Astrocyte (in vitro differentiated cells and primary cell): Measurements from ENCODE around the gene PPP1R13B.

ENCODE experiments used
- CTCF ChIP-seq: IDR thresholded peaks from 2 replicates; pipeline ENCODE4 v1.5.1; 2011; ENCODE audit warnings: low read depth, mild to moderate bottlenecking, inconsistent platforms, low read length, moderate library complexity; ENCODE audit not compliant: insufficient read depth
- EZH2 ChIP-seq: IDR thresholded peaks from 2 replicates; pipeline ENCODE4 v1.6.1; 2012; ENCODE audit warnings: mild to moderate bottlenecking, low read length, inconsistent platforms; ENCODE audit not compliant: insufficient read depth

- TF ChIP-seq CTCF, result no peak
- TF ChIP-seq EZH2, result no peak
Observed at GRCh38 chr14:103882503-103883262, 35.3 kb upstream of the PPP1R13B start.
